HG03460 (cell line): ENCODE measurements around the gene TENM4.
"Not testable (repeated sequence)": the region's sequence is repeated elsewhere in the genome, so short reads cannot be mapped to it uniquely, and the experiment has no call there.

ENCODE experiments used
- ATAC-seq: cut with Tn5 transposase; IDR thresholded peaks from one replicate; pipeline ENCODE4 v1.9.1; 2021; ENCODE audit not compliant: unreplicated experiment

The TENM4 gene

GRCh38 chr11:78922859-78923625, 517.8 kb downstream of the TENM4 start:
- no peak for ATAC-seq

GRCh38 chr11:78921509-78921908, 519.3 kb downstream of the TENM4 start:
- no peak for ATAC-seq

GRCh38 chr11:78920329-78920728, 520.5 kb downstream of the TENM4 start:
- ATAC-seq = no peak

GRCh38 chr11:78916759-78917158, 524.1 kb downstream of the TENM4 start:
- ATAC-seq = no peak

GRCh38 chr11:78914503-78914902, 526.3 kb downstream of the TENM4 start:
- ATAC-seq = no peak

GRCh38 chr11:78912778-78913177, 528.1 kb downstream of the TENM4 start:
- no peak for ATAC-seq

- ATAC-seq = no peak
These were observed 530.5 kb downstream of the TENM4 start for GRCh38 chr11:78910322-78910721.

GRCh38 chr11:78909386-78909785, 531.4 kb downstream of the TENM4 start:
- no peak for ATAC-seq

GRCh38 chr11:78907636-78908035, 533.2 kb downstream of the TENM4 start:
- no peak for ATAC-seq

GRCh38 chr11:78906566-78906965, 534.3 kb downstream of the TENM4 start:
- no peak for ATAC-seq

GRCh38 chr11:78905756-78906155, 535.1 kb downstream of the TENM4 start:
- no peak for ATAC-seq

- no peak for ATAC-seq
These were observed 537.9 kb downstream of the TENM4 start for GRCh38 chr11:78902771-78903507.

- ATAC-seq = no peak
These were observed 539.0 kb downstream of the TENM4 start for GRCh38 chr11:78901831-78902230.

- ATAC-seq = no peak
These were observed 542.5 kb downstream of the TENM4 start for GRCh38 chr11:78898266-78898775.

- no peak for ATAC-seq
These were observed 546.8 kb downstream of the TENM4 start for GRCh38 chr11:78893996-78894395.

GRCh38 chr11:78889698-78890097, 551.1 kb downstream of the TENM4 start:
- ATAC-seq = no peak

GRCh38 chr11:78886616-78887015, 554.2 kb downstream of the TENM4 start:
- no peak for ATAC-seq

GRCh38 chr11:78884761-78885160, 556.1 kb downstream of the TENM4 start:
- no peak for ATAC-seq

GRCh38 chr11:78883506-78883905, 557.3 kb downstream of the TENM4 start:
- no peak for ATAC-seq

- not testable (repeated sequence) for ATAC-seq
These were observed 561.5 kb downstream of the TENM4 start for GRCh38 chr11:78879094-78879980.

- no peak for ATAC-seq
These were observed 562.2 kb downstream of the TENM4 start for GRCh38 chr11:78878631-78879030.
